Body of pancreas (tissue), 4 donors: ENCODE data around the gene IKZF2.

Source experiments
- CTCF ChIP-seq, 7 experiments: fragments of 450-650 bp in 4 of 7; fragments of 200-600 bp in 3 of 7; sonication (generic) in 3 of 7; IDR thresholded peaks; one replicate each; pipeline ENCODE4 v1.5.1; 2016 to 2019; ENCODE audit warnings: antibody characterized with exemption in 7 of 7
- POLR2A ChIP-seq, 3 donors: fragments of 450-650 bp; IDR thresholded peaks; one replicate each; pipeline ENCODE4 v1.6.1; 2016; ENCODE audit warnings: antibody characterized with exemption in 3 of 3, mild to moderate bottlenecking in 2 of 3

- TF ChIP-seq CTCF (IDR thresholded peaks at IDR 0.05) (no peak), POLR2A (IDR thresholded peaks at IDR 0.05) (no peak)
Observed at GRCh38 chr2:213108308-213108707, 43.1 kb downstream of the IKZF2 start.
